Skeletal muscle cell (primary cell): Measurements from ENCODE around the gene IL17C.
"Not testable (repeated sequence)": the region's sequence is repeated elsewhere in the genome, so short reads cannot be mapped to it uniquely, and the experiment has no call there.

Source experiments
- DNase-seq: peaks from one replicate; pipeline ENCODE4 v3.0.0-alpha.2; 2010; ENCODE audit warnings: low read depth
- H3K4me3 ChIP-seq: 2 replicates; pipeline ENCODE4 v1.5.1; 2011; ENCODE audit warnings: low read depth, mild to moderate bottlenecking, control low read depth, low read length, moderate library complexity

Gene IL17C

DNA sequence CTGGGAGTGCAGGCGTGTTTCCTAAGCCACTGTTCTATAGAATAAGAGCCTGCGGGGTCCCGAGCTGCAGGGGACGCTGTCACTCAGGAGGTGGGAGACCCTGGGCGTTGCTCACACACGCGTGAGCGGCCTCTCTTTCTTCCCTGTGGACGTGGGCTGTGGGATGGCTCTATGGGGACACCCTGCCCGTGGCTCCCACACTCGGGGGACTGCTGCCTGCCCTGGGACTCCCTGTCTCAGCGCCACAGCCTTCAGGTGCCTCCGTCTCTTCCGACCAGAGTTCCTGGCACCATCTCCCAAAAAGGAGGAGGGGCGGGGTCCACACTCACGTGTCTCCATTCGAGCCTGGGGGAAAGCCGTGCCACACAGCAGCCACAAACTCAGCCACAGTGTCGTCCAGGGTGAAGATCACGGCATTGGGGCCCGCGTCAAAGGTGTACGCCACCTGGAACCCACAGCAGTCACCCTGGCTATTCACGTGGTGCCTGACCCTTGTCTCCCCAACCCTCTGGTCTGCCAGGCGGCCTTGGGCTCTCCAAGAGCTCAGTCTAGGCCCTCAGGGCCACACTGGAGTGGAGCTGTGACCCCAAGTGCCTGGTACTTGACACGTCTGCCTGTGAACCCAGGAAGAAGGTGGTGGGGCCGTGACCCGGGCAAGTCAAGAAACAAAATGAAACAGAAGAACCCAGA lies 16.1 kb downstream of the IL17C start:
- no peak for DNase-seq
- H3K4me3 ChIP-seq = no peak overlapping the region

DNA sequence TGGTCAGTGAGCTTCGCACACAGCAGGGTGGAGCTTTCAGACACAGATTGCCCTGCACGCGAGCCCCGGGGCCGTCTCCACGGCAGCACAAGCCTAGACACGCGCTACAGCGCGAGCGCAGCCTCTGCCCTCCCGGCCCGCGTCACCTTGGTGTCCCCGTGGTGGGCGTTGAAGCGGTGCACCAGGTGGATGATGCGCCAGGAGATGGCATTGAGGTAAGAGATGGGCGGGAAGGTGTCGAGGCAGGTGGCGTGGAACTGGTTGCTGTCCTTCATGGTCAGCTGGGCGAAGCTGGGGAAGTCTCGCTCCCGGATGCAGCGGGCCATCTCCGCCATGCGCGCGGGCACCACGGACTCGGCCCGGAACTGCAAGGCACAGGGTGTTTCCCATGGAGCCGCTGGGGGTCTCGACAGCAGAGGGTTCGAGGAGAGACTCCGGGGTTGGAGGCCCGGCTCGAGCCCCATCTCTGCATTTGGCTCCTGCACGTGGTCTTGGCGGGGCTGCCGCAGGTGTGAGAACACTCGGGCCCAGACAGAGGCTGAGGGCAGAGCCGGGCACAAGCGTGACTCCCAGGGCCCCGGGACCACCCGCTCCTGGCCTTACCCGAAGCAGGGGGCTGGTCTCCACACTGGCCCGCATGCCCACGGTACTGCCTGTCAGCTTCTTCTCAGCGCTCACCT lies 16.8 kb downstream of the IL17C start:
- no peak for DNase-seq

DNA sequence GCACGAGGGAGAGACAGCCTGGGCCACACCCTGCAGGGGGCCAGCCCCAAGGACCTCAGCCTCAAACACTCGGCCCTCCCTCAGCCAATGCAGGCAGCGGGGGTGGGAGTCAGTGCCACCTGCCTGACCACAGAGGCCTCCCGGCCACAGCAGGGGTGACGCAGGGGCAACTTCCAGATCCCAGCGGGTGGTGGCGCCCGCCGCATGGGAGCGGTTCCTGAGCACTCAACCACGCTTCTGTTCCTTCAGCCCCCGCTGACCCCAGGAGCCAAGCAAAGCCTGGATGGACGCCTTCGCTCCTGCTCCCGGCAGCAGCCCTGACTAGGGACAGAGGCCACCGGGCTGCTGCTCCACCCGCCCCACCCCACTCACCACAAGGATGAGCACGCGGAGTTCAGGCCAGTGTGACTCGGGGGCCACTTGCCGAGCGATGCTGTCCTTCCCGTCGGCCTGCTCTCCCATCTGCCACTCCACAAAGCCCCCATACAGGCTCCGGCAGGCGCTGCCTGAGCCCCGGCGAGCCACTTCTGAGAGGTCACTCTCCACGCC lies 17.4 kb downstream of the IL17C start:
- H3K4me3 ChIP-seq = no peak overlapping the region
- DNase-seq = no peak

More for the DNA sequence above, 16.8 kb downstream of the IL17C start:
- H3K4me3 ChIP-seq = no peak overlapping the region

DNA sequence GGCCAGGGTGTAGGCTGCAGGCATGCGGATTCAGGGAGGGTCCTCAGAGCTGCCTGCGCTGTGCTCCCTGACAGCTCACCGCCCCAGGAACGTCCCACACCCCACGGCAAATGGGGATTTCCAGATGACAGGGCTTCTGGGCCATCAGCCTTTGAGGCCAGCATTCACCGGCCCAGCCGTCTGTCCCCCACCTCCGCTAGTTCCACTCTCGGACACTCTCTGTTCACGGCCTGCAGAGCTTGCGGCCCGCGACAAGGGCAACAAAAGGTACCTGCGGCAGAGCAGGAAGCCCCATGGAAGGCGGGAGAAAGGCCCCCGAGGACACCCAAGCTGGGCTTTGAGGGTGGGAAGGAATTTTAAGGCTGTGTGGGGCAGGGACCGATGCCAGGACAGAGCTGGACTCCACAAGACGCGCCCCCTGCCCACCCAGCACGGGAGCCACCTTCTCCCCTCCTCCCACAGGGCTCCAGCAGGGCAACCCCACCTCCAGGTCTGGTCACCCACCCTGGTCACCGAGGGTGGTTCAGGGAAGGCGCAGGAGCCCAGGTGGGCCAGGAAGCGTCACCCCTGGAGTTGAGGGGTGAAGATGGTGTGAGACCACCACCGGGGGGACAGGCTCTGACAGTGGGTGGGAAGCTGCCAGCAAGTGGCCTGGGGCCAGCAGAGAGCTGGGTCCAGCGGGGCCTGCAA lies 18.1 kb downstream of the IL17C start:
- H3K4me3 ChIP-seq = no peak overlapping the region
- DNase-seq = no peak

DNA sequence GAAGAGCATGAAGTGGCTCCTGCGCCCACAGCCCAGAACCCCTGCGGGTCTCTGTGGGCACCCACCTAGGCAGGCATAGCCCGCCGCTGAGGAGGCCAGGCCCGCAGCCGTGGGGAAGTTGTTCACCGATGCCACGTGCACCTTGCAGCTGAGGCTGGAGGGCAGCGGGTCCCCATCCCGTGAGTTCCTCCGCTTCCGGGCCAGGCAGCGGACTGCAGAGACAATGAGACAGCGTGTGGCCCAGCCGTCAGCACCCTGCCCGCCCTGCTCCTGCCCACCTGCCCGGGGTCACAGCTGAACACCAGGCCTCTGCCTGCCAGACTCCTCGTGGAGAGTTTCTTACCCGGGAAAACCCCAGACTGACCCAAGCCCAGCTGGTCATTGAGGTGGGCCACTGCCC lies 19.0 kb downstream of the IL17C start:
- no peak for DNase-seq
- no peak overlapping the region for H3K4me3 ChIP-seq

DNA sequence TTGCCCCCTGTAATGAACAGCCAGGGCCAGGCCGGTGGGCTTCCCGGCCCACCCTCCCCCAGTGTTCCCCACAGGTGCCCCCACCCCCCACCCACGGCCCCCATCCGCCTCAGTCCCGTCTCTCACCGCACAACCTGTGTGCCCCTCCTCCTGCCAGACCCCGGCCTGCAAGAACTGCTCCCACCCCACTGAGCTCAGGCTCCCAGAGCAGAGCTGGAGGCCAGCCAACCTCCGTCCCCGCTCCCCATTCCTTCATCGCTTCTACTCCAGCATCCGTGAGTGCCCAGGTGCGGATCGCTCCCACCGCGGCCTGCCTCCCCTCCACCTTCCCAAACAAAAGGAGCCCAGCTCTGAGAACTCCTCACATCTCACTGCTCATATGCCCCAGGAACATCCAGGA lies 20.3 kb downstream of the IL17C start:
- H3K4me3 ChIP-seq = no peak overlapping the region
- no peak for DNase-seq

DNA sequence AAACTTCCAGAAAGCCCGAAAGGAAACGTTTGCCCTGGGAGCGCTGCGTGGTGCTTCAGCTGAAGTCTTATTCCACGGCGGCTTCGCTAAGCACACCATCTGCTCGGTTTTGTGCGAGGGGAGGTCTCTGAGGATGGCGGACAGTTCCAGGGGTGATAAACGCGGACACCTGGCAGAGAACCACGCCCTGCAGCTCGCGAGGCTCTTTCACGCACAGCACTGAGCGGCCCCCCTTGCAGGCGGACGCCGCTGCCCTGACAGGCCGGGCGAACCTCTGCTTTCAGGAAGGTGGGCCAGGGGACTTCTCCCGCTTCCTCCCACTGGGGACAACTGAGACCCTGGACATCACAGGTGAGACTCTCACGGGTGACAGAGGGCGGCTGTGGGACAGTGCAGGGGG lies 20.8 kb downstream of the IL17C start:
- DNase-seq = no peak
- no peak overlapping the region for H3K4me3 ChIP-seq

DNA sequence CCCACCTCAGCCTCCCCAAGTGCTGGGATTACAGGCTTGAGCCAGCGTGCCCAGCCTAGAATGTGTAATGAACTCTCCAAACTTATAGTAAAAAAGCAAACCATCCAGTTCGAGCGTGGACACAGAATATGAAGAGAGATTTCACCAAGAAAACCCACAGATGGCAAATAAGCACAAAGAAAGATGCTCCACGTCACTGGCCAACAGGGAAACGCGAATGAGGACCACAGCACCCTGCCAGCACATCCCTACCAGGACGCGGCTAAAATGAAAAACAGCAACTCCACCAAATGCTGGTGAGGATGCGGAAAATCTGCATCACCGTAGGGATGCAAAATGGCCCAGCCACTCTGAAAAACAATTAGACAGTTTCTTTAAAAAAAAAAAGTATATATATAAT lies 23.1 kb downstream of the IL17C start:
- peak overlapping the region; percentile 95 for H3K4me3 ChIP-seq
- no peak for DNase-seq

DNA sequence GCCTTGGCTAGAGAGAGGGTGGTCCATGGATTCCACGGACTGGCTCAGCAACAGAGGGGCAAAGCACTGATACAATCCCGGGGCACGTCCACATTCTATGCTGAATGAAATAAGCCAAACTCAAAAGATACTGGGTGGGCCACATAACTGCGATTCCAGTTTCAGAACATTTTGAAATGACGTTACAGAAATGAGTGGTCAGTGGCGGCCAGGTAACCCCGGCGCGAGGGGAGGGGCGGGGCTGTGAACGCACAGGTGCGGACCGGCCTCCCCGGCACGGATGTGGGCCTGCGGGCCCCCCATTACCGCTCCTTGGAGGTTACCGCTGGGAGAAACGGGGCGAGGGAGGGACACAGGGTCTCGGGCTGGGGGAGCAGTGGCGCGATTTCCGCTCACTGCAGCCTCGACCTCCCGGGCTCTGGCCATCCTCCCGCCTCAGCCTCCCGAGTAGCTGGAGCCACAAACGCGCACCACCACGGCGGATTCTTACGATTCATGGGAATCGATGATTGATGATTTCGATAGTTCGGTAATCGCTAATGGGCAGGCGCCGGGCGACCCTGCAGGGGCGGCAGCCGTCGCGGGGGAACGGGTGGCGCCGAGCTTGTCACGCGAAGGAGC lies 24.0 kb downstream of the IL17C start:
- H3K4me3 ChIP-seq = peak overlapping the region; percentile 95
- DNase-seq = no peak

DNA sequence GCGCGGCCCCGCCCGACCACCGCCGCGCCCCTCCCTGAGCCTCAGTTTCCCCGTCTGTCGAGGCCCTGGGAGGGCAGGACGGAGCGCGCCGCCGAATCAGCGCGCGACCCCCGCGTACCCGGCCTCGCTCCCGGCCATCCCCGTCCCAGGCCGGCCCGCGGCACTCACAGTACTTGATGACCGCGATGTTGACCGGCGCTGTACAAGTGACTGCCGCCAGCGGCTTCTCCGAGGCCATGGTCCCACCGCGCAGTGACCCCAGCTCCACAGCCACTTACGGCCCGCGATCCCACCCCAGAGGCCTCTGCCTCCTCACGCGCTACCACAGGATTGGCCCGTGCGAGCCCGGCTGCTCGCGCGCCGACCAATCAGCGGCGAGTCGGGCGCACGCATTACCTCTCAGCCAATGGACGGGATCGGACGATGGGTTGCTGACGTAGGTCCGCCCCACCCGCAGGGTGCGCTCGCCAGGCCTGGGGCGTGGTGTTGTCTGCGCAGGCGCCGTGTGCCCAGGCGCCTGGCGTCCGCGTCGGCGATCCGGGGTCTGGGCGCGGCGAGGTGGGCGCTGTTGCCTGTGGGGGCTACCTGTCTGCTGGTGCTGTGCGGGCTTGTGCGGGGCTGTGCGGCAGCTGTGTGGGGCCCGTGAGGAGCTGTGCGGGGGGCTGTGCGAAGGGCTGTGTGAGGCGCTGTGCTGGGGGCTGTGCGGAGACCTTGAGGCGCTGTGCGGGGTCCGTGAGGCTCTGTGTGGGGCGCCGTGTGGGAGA lies 24.7 kb downstream of the IL17C start, which contains the start of gene MVD:
MVD (minus strand) TSS at position 249 of the 764 bp plus-strand sequence; CDS start at position 238, 11 bp downstream.
- peak within 1 kb of the TSS; percentile 95 for H3K4me3 ChIP-seq
- peak; percentile 96 for DNase-seq

DNA sequence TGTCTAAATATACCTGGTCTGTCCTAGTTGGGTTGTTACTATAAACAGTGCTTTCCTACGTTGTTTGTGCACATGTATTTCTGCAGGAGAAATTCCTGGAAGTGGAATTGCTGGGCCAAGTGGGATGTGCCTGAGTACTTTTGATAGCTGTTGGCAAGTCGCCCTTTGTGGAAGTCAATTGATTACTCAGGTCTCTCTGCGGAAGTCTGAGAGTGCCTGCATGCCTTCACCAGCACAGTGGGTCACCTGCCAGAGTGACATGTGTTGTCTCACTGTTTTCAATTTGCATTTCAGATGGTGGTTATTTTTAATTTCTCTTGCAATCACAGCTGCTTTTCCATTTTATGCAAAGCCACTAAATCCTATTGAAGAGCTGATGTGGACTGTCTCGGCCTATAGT lies 26.8 kb downstream of the IL17C start:
- no peak for DNase-seq
- no peak overlapping the region for H3K4me3 ChIP-seq

DNA sequence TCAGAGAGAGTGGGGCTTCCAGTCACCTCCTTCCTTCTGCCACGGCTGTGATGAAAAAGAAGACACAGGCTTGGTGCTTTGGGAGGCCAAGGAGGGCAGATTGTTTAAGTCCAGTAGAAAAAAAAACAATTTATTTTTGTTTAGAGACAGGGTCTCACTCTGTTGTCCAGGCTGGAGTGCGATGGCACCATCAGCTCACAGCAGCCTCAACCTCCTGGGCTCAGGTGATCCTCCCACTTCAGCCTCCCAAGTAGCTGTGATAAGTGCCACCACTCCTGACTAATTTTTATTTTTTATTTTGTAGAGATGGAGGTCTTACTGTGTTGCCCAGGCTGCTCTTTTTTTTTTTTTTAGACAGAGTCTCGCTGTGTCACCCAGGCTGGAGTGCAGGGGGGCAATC lies 27.2 kb downstream of the IL17C start:
- no peak overlapping the region for H3K4me3 ChIP-seq
- no peak for DNase-seq

DNA sequence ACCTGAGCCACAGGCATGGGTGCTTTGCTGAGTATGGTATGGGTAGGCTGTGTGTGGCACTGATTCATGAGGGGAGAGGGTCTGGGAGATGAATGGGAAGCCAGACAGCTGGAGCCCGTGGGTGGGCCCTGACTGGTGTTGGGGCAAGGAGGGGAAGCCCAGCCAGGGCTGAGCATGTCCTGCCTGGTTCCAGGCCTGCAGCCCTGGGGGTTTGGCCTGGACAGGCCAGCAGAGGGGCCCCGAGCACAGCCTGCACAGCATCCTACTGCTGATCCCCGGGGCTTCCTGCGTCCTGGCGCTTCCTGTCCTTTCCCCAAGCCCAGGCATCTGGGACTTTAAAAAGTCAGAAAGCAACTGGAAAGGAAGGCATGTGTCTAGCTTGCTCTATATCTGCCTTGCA lies 29.1 kb downstream of the IL17C start:
- H3K4me3 ChIP-seq = no peak overlapping the region
- DNase-seq = no peak

DNA sequence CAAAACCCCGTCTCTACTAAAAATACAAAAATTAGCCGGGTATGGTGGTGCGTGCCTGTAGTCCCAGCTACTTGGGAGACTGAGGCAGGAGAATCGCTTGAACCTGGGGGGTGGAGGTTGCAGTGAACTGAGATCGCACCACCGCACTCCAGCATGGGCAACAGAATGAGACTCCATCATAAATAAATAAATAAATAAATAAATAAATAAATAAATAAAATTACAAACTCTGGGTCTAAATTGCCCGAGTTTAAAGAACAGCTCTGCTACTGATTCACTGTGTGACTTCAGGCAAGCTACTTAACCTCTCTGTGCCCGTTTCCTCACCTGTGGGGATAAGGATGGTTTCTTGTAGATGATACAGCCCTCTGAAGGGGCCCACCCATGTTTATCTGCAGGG lies 31.1 kb downstream of the IL17C start:
- H3K4me3 ChIP-seq = not testable (repeated sequence)

DNA sequence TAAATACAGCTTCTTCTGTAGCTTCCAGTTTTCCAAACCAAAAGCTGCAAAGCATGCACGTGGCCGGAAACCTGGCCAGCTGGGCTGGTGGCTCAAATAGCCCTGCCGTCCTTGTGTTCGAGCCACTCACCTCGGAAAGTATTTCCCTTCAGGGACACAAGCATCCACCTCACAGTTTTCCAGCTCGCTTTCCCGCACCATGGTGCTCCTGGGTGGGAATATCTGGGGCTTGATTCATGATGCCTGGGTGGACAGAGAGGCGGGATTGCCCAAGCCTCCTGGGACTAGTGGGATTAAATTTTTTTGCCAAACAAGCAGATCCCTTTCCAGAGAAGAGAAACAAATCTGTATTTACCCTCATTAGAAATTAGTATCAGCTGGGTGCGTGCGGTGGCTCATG lies 31.6 kb downstream of the IL17C start:
- no peak for DNase-seq
- no peak overlapping the region for H3K4me3 ChIP-seq

More for the DNA sequence above, 31.1 kb downstream of the IL17C start:
- DNase-seq = not testable (repeated sequence)

DNA sequence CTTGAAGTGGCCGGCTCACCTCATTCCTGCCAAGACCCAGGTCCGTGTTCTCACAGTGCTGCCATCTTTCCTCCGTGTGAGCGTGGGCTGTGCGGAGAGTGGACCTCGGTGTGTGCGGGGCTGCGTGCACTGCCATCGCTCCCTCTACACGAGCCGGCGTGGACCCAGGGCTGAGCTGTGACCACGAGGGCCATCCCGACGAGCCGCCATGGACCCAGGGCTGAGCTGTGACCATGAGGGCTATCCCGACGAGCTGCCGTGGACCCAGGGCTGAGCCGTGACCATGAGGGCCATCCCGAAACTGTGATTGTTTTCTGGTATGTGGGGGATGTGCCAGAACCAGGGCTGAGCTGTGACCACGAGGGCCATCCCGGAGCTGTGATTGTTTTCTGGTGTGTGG lies 33.4 kb downstream of the IL17C start:
- H3K4me3 ChIP-seq = no peak overlapping the region
- DNase-seq = no peak

DNA sequence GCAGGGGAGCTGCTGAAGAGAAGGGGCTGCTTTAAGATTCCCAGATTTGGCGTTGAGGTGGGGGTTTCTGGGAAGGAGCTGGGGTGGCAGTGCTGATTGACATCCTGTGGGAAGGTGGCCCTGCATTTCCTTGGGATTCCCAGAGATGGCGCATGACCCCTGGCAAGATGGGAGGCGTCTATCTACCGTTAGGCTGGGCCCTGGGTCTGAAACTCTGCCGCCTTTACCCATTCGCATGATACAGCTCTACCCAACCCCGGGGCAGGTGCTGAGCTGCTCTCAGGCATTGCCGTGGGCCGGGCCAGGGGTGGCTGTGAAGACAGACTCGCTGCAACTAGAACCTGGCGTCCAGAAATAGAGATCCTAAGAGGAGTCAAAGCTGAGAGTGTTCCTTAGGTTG lies 34.4 kb downstream of the IL17C start:
- DNase-seq = no peak
- no peak overlapping the region for H3K4me3 ChIP-seq

DNA sequence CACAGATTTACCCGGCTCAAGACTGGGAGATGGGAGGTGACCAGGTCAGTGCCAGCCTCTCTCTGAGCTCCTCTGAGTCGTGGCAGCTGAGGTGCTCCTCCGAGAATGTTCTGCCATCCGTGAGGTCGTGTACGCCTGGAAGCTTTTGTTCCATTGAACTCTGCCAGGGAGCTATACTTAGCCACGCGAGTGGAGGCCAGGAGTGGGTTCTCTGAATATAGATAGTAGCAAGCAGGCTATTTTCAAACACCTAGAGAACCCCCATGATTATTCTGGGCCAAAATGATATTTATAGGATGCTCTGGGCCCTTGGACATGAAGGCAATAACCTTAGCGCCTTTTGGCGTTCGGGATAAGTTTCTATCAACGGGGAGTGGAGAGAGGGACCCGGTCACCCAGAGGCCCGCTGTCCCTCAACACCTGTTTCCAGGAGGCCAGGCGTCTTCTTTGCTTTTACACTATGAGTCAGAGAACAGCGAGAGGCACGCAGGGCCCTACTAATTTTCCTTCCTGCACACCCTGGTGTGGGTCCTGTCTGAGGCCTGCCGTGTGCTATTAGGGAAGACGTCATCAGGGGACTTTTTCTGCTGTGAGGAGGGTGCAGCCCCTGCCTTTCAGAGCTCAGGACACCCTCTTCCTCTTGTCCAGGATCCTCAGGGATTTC lies 35.5 kb downstream of the IL17C start:
- H3K4me3 ChIP-seq = no peak overlapping the region
- DNase-seq = no peak
